ENCODE data around the gene TEX22.

The TEX22 gene

DNA sequence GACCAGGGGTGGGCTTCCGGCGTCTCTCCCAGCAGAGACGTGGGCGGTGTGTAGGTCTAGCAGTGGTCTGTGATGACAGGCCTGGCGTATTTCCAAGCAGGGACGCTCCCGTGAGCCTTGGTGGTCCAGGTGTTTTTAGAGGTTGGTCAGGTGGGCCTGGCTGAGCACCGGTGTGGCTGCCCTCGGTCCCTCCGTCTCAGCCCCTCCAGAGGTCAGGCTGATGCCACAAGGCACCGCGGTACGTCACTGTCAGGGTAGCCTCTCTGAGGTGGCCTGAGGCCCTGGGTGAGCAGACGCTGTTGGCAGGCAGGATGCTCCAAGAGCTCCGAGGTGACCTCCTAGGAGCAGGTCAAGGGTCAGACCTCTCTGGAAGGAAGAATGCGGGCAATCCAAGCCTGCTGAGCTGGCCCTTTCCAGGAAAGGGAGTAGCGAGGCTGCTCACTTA, 34.8 kb downstream of the TEX22 start:
- no peak for TF ChIP-seq POLR2A (IDR thresholded peaks at IDR 0.05; ENCODE audit: low read depth, low read length)
- no peak for DNase-seq (ENCODE audit: insufficient read length, low spot score)
- no peak for FAIRE-seq

DNA sequence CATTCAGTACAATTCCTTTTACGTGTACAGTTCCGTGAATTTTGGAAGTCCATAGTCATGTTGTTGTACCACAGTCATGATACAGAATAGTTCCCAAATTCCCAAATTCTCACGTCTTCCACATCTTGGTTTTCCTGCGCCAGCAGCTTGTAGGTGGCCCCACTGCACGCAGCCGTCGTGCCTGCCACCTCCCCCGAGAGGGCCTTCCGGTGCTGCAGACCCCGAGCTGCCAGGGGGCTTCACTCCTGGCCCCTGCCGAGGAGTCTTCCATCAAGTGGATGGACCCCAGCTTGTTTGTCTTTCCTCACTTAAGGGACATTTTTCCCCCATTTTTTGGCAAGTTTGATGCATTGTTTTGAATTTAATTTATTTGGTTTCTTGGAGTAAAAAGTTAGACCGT, 38.1 kb downstream of the TEX22 start:
- FAIRE-seq (no peak), DNase-seq (ENCODE audit: insufficient read length, low spot score) (no peak)
- no peak for TF ChIP-seq POLR2A (IDR thresholded peaks at IDR 0.05; ENCODE audit: low read depth, low read length)

DNA sequence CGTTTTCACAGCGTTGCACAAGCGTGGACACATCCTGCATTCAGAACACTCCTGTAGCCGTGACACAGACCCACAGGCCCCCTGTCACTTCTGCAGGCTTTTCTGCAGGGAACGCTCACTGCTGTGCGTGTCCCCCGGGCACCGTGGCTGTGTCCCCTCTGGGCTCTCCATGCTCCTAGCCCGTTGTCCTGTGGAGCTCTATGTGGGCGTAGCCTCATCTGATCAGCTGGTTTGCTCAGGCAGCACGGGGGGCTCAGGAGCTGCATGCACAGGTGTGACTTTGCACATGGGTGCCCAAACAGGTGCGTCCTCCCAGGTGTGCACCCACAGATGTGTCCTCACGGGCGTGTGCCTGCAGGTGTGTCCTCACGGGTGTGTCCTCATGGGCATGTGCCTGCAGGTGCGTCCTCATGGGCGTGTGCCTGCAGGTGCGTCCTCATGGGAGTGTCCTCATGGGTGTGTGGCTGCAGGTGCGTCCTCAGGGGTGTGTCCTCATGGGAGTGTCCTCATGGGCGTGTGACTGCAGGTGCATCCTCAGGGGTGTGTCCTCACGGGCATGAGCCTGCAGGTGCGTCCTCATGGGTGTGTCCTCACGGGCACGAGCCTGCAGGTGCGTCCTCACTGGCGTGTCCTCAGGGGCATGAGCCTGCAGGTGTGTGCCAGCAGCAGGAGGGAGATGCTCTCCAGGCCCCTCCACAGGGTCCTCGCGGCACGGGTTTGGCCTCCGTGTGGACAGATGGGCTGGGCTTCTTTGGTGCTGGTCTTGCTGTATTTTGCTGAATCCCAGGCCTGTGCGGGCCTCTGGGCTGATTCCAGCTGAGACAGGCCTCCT, 38.8 kb downstream of the TEX22 start:
- no peak for FAIRE-seq
- TF ChIP-seq POLR2A (IDR thresholded peaks at IDR 0.05; ENCODE audit: low read depth, low read length), result no peak

GRCh38 chr14:105437723-105438500, 39.6 kb downstream of the TEX22 start:
- TF ChIP-seq POLR2A (IDR thresholded peaks at IDR 0.05; ENCODE audit: low read depth, low read length), result no peak
- no peak for DNase-seq (ENCODE audit: insufficient read length, low spot score)
- no peak for FAIRE-seq

More for the DNA sequence above, 38.8 kb downstream of the TEX22 start:
- no peak for DNase-seq (ENCODE audit: insufficient read length, low spot score)

DNA sequence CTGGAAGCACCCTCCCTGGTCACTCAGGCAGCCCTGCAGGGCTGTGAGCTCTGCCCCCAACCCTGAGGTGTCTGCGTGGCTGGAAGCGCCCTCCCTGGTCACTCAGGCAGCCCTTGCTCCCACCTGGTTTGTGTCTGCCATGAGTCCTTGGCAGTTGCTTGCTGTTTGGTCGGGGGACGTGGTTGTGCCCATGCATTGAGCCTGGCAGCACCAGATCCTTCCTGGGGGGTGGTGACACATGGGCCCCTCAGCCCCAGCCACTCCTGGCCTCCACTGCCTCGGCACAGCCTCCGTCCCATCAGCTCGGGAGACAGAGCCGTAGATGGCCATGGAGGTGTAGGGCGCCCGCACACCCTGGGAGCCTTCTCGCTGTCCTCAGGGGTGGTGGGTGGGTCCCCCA, 40.8 kb downstream of the TEX22 start:
- FAIRE-seq (no peak), DNase-seq (ENCODE audit: insufficient read length, low spot score) (no peak)
- no peak for TF ChIP-seq POLR2A (IDR thresholded peaks at IDR 0.05; ENCODE audit: low read depth, low read length)

DNA sequence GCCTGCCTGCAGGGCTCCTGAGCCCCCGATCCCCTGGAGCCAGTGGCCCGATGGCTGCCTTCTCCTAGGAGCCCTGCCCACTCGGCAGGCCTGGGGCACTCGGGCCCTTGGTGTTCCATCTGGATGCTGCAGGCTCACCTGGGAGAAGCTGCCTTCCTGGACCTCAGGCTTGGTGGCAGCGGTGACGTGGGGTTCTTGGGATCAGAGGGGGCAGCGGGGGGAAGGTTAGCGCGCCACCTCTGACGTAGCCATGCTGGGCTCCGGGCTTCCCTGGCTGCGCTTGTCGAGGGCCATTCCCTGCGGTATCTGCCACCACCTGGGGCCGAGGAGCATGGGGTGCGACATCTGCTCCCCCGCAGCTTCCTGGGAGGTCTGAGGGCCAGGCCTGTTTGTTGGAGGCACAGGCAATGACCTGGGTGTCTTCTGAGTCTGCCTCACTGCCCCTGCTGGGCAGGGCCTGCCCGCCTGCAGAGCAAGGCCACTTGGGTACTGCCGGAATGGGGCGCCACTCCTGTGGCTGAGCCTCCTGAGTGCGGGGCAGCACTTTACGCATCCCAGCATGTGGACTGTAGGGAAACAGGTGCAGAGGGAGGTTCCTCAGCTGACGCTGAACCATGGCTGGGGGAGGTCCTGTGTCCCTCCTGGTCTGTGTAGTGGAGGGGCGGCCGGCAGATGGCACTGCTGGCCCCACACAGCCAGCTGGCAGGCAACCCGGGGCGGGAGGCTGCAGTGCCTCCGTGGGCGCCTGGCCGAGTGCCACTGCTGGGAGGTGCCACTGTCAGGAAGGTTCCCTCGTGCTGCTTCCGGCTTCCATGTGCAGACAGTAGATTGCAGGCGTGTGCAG, 41.6 kb downstream of the TEX22 start:
- FAIRE-seq (no peak), DNase-seq (ENCODE audit: insufficient read length, low spot score) (no peak)
- TF ChIP-seq POLR2A (IDR thresholded peaks at IDR 0.05; ENCODE audit: low read depth, low read length), result no peak

DNA sequence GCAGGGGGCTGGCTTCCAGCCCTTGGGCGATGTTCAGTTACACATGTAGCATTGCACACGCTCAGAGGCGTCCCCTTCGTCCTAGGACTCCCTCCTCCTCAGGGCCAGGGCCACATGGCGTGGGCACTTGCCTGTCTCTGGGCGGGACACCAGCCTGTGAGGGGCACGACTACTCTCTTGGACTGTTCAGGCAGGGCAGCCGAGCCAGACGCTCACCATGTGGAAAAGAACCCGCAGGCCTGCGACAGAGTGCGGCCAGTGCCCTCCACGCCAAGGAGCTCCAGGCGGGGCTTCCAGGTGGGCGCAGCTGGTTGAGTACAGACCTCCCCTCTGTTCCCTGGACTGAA, 42.2 kb downstream of the TEX22 start:
- DNase-seq (ENCODE audit: insufficient read length, low spot score) (no peak), FAIRE-seq (no peak)
- TF ChIP-seq POLR2A (IDR thresholded peaks at IDR 0.05; ENCODE audit: low read depth, low read length), result no peak

GRCh38 chr14:105440992-105441391, 42.7 kb downstream of the TEX22 start:
- TF ChIP-seq POLR2A (IDR thresholded peaks at IDR 0.05; ENCODE audit: low read depth, low read length), result no peak
- FAIRE-seq (no peak), DNase-seq (ENCODE audit: insufficient read length, low spot score) (no peak)

GRCh38 chr14:105442125-105442524, 43.8 kb downstream of the TEX22 start:
- no peak for FAIRE-seq
- no peak for TF ChIP-seq POLR2A (IDR thresholded peaks at IDR 0.05; ENCODE audit: low read depth, low read length)
- DNase-seq (ENCODE audit: insufficient read length, low spot score), result no peak

- FAIRE-seq (no peak), DNase-seq (ENCODE audit: insufficient read length, low spot score) (no peak)
- TF ChIP-seq POLR2A (IDR thresholded peaks at IDR 0.05; ENCODE audit: low read depth, low read length), result no peak
Observed at GRCh38 chr14:105442834-105443233, 44.5 kb downstream of the TEX22 start.

DNA sequence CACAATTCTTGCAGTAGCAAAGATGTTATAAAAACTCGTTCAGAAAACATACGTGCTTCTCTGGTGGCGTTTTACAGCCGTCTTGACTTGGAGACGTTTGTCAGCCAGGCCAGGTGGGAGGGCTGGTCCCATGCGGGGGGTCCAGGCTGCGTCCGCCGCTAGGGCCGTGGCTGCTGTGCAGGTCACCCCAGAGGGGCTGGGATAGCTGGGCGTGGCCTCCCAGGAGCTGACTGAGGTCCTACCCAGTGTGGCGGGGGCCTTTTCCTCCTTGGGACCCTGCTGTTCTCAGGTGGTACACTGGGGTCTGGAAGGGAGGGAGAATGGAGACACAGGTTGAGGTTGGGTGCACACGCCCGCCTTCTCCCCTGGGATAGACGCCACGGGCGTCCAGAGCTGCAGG, 46.5 kb downstream of the TEX22 start:
- TF ChIP-seq POLR2A (IDR thresholded peaks at IDR 0.05; ENCODE audit: low read depth, low read length), result no peak
- FAIRE-seq, result no peak

GRCh38 chr14:105445290-105445689, 47.0 kb downstream of the TEX22 start:
- DNase-seq (ENCODE audit: insufficient read length, low spot score) (no peak), FAIRE-seq (no peak)
- TF ChIP-seq POLR2A (IDR thresholded peaks at IDR 0.05; ENCODE audit: low read depth, low read length), result no peak

More for the DNA sequence above, 46.5 kb downstream of the TEX22 start:
- no peak for DNase-seq (ENCODE audit: insufficient read length, low spot score)

GRCh38 chr14:105445901-105446845, 47.8 kb downstream of the TEX22 start:
- no peak for FAIRE-seq
- no peak for DNase-seq (ENCODE audit: insufficient read length, low spot score)
- no peak for TF ChIP-seq POLR2A (IDR thresholded peaks at IDR 0.05; ENCODE audit: low read depth, low read length)

Data from H54 (cell line).